GM19324 (cell line): ENCODE measurements around the gene KERA.

Experiments
- ATAC-seq: cut with Tn5 transposase; IDR thresholded peaks from one replicate; pipeline ENCODE4 v1.9.1; 2021; ENCODE audit warnings: mild to moderate bottlenecking, moderate library complexity; ENCODE audit not compliant: unreplicated experiment, low FRiP score

KERA gene

GRCh38 chr12:91017511-91018263, 40.1 kb downstream of the KERA start:
- ATAC-seq = no peak

- no peak for ATAC-seq
These were observed 40.8 kb downstream of the KERA start for GRCh38 chr12:91017043-91017442.

- ATAC-seq = peak; percentile 74
These were observed 48.4 kb downstream of the KERA start for GRCh38 chr12:91009319-91009950.

GRCh38 chr12:91007531-91008290, 50.1 kb downstream of the KERA start:
- no peak for ATAC-seq

- no peak for ATAC-seq
These were observed 53.0 kb downstream of the KERA start, which contains the start of gene EPYC for GRCh38 chr12:91004872-91005271. EPYC (minus strand) TSS chr12:91004972; CDS start chr12:91002565, 2,407 bp downstream.

GRCh38 chr12:91003737-91004136, 54.1 kb downstream of the KERA start:
- ATAC-seq = no peak

GRCh38 chr12:91001306-91001705, 56.5 kb downstream of the KERA start:
- ATAC-seq = no peak
